ENCODE measurements around the gene OOSP4A.

OOSP4A gene

GRCh38 chr11:59953463-59954218 is 10.2 kb upstream of the OOSP4A start:
- no peak for DNase-seq
- Histone ChIP-seq H3K27ac (no peak overlapping the region), H3K4me3 (ENCODE audit: low read depth, low read length) (no peak overlapping the region), H3K9me3 (ENCODE audit: severe bottlenecking) (no peaks in the 10 kb centered on the region), H3K27me3 (ENCODE audit: insufficient read depth, low read depth, severe bottlenecking) (no peaks in the 10 kb centered on the region), H3K36me3 (no peaks in the 10 kb centered on the region)
- no peak for TF ChIP-seq CTCF (IDR thresholded peaks at IDR 0.05; ENCODE audit: low read depth, low read length)

GRCh38 chr11:59954219-59954847 is 9.5 kb upstream of the OOSP4A start:
- H3K27ac ChIP-seq: no peak overlapping the region
- no peak overlapping the region for H3K4me3 ChIP-seq (ENCODE audit: low read depth, low read length)
- TF ChIP-seq CTCF (IDR thresholded peaks at IDR 0.05; ENCODE audit: low read depth, low read length): no peak
- H3K36me3 ChIP-seq: no peaks in the 10 kb centered on the region
- H3K9me3 ChIP-seq (ENCODE audit: severe bottlenecking): no peaks in the 10 kb centered on the region
- H3K27me3 ChIP-seq (ENCODE audit: insufficient read depth, low read depth, severe bottlenecking): no peaks in the 10 kb centered on the region
- no peak for DNase-seq

GRCh38 chr11:59957094-59957493 is 6.7 kb upstream of the OOSP4A start:
- H3K4me3 ChIP-seq (ENCODE audit: low read depth, low read length): no peak overlapping the region
- H3K36me3 ChIP-seq: no peaks in the 10 kb centered on the region
- no peak overlapping the region for H3K27ac ChIP-seq
- no peak for TF ChIP-seq CTCF (IDR thresholded peaks at IDR 0.05; ENCODE audit: low read depth, low read length)
- H3K27me3 ChIP-seq (ENCODE audit: insufficient read depth, low read depth, severe bottlenecking): no peaks in the 10 kb centered on the region
- DNase-seq: no peak
- no peaks in the 10 kb centered on the region for H3K9me3 ChIP-seq (ENCODE audit: severe bottlenecking)

GRCh38 chr11:59960502-59961381 is 3.1 kb upstream of the OOSP4A start:
- TF ChIP-seq CTCF (IDR thresholded peaks at IDR 0.05; ENCODE audit: low read depth, low read length): no peak
- no peak overlapping the region for H3K27ac ChIP-seq
- H3K4me3 ChIP-seq (ENCODE audit: low read depth, low read length): no peak overlapping the region
- no peaks in the 10 kb centered on the region for H3K36me3 ChIP-seq
- no peaks in the 10 kb centered on the region for H3K27me3 ChIP-seq (ENCODE audit: insufficient read depth, low read depth, severe bottlenecking)
- H3K9me3 ChIP-seq (ENCODE audit: severe bottlenecking): no peaks in the 10 kb centered on the region
- no peak for DNase-seq

- H3K36me3 ChIP-seq: no peaks in the 10 kb centered on the region
Observed at GRCh38 chr11:59962107-59962482, 1.7 kb upstream of the OOSP4A start.

More at GRCh38 chr11:59962107-59962482, 1.7 kb upstream of the OOSP4A start:
- H3K4me3 ChIP-seq (ENCODE audit: low read depth, low read length): no peak overlapping the region
- no peak for TF ChIP-seq CTCF (IDR thresholded peaks at IDR 0.05; ENCODE audit: low read depth, low read length)
- no peaks in the 10 kb centered on the region for H3K27me3 ChIP-seq (ENCODE audit: insufficient read depth, low read depth, severe bottlenecking)
- no peak for DNase-seq
- H3K27ac ChIP-seq: no peak overlapping the region
- no peaks in the 10 kb centered on the region for H3K9me3 ChIP-seq (ENCODE audit: severe bottlenecking)

Data from WERI-Rb-1 (cell line).